Small intestine (tissue), 7 donors: Measurements from ENCODE around the gene RPA1. TPM values are rescaled to one million over a fixed set of nuclear protein-coding genes. Genes with fewer than 3 reads are reported as not detected.
"Not testable (repeated sequence)": the region's sequence is repeated elsewhere in the genome, so short reads cannot be mapped to it uniquely, and the experiment has no call there.

Source experiments
- DNase-seq, 2 donors: peaks; one replicate each; pipeline versions ENCODE4 v3.0.0 to v3.0.0-alpha.2; 2013
- FAIRE-seq: peaks from 2 replicates; lab custom pipeline; 2012; peaks lifted over from hg19 to GRCh38; lab: Jason Lieb, UNC
- H3K27ac ChIP-seq, 3 donors: one replicate each; pipeline ENCODE4 v1.5.1; 2013; ENCODE audit warnings: low read length in 2 of 3, mild to moderate bottlenecking in 2 of 3, control low read depth in 1 of 3, inconsistent platforms in 1 of 3, low read depth in 1 of 3, moderate library complexity in 1 of 3
- H3K27me3 ChIP-seq, 3 donors: one replicate each; pipeline ENCODE4 v1.6.1; 2013; ENCODE audit warnings: low read length in 3 of 3, inconsistent platforms in 1 of 3; ENCODE audit not compliant: control insufficient read depth in 3 of 3, insufficient read depth in 3 of 3
- H3K36me3 ChIP-seq, 3 donors: one replicate each; pipeline ENCODE4 v1.6.1; 2013; ENCODE audit warnings: low read length in 3 of 3, inconsistent platforms in 1 of 3, low read depth in 1 of 3, mild to moderate bottlenecking in 1 of 3, moderate library complexity in 1 of 3; ENCODE audit not compliant: control insufficient read depth in 3 of 3, insufficient read depth in 2 of 3
- H3K4me1 ChIP-seq, 3 donors: one replicate each; pipeline ENCODE4 v1.6.1; 2013; ENCODE audit warnings: low read length in 2 of 3, inconsistent platforms in 1 of 3, low read depth in 1 of 3, mild to moderate bottlenecking in 1 of 3, moderate library complexity in 1 of 3; ENCODE audit not compliant: control insufficient read depth in 3 of 3, insufficient read depth in 2 of 3
- H3K4me3 ChIP-seq, 3 donors: one replicate each; pipeline ENCODE4 v1.5.1; 2013; ENCODE audit warnings: low read length in 3 of 3, control low read depth in 1 of 3, inconsistent platforms in 1 of 3, low read depth in 1 of 3, mild to moderate bottlenecking in 1 of 3, moderate library complexity in 1 of 3
- H3K9me3 ChIP-seq, 2 donors: one replicate each; pipeline ENCODE4 v1.6.1; 2013; ENCODE audit warnings: low read depth in 1 of 2, low read length in 1 of 2; ENCODE audit not compliant: control insufficient read depth in 2 of 2, insufficient read depth in 1 of 2
- WGBS, 3 donors: extraction: QIAGEN DNeasy Blood & Tissue Kit; methylation state at CpG; one replicate each; pipeline ENCODE4 v1.1.7; 2013; 5-methylcytosine and 5-hydroxymethylcytosine counted together
- polyA plus RNA-seq, 4 donors: library from polyadenylated mRNA; stranded (reverse) in 3 of 4; unstranded in 1 of 4; fragments of 200-250 nt in 3 of 4; fragments of 120-200 nt in 1 of 4; gene quantifications; one replicate each; pipeline versions ENCODE4 v1.2.1 to v1.2.3, GENCODE V29; 2013
- donor health status: healthy with polysubstance abuse.
- donor health status: control.
- donor health status: control.
- donor health status: Bipolar disorder and iron deficiency.
- donor health status: healthy.

The RPA1 gene
- polyA plus RNA-seq, 4 donors, result 21.2 to 68.8 (median 27.3) TPM

- H3K4me1 ChIP-seq, result no peaks in the 10 kb centered on the region
- no peaks in the 10 kb centered on the region for H3K27me3 ChIP-seq
- no peak overlapping the region for H3K4me3 ChIP-seq
- no peak overlapping the region for H3K27ac ChIP-seq
- 90 to 96% (median 93%) methylated on average over 14 of the region's 14 CpGs for WGBS, 3 donors
- DNase-seq (no peak), FAIRE-seq (no peak)
- H3K9me3 ChIP-seq, result peaks cover 0 to 14% of the 10 kb centered on the region in 2 donors
- H3K36me3 ChIP-seq, result peaks cover 18 to 69% (median 34%) of the 10 kb centered on the region in 3 donors
These were observed 58.9 kb downstream of the RPA1 start for GRCh38 chr17:1888741-1889140.

- H3K27me3 ChIP-seq, result no peaks in the 10 kb centered on the region
- H3K4me1 ChIP-seq, result no peaks in the 10 kb centered on the region
- no peak overlapping the region for H3K27ac ChIP-seq
- peaks cover 15 to 65% (median 20%) of the 10 kb centered on the region in 3 donors for H3K36me3 ChIP-seq
- H3K4me3 ChIP-seq, result no peak overlapping the region
- no peak for FAIRE-seq
- peaks cover 0 to 8% of the 10 kb centered on the region in 2 donors for H3K9me3 ChIP-seq
- no peak for DNase-seq
- WGBS, 3 donors, result 83 to 87% (median 86%) methylated on average over 15 of the region's 15 CpGs
These were observed 61.1 kb downstream of the RPA1 start for GRCh38 chr17:1890758-1891450.

- Histone ChIP-seq H3K9me3 (no peaks in the 10 kb centered on the region), H3K36me3 (peaks cover 10 to 58% (median 30%) of the 10 kb centered on the region in 3 donors), H3K4me1 (no peaks in the 10 kb centered on the region), H3K27ac (no peak overlapping the region), H3K4me3 (no peak overlapping the region), H3K27me3 (no peaks in the 10 kb centered on the region)
- no peak for DNase-seq
- FAIRE-seq, result no peak
- 95 to 98% (median 96%) methylated on average over 7 of the region's 7 CpGs for WGBS, 3 donors
These were observed 65.0 kb downstream of the RPA1 start for GRCh38 chr17:1894753-1895339.

GRCh38 chr17:1895479-1895878, 65.7 kb downstream of the RPA1 start:
- FAIRE-seq, H3K27ac ChIP-seq, H3K27me3 ChIP-seq, H3K4me1 ChIP-seq, H3K4me3 ChIP-seq, H3K9me3 ChIP-seq, DNase-seq: not testable (repeated sequence)
- WGBS, 3 donors, result 93 to 98% (median 95%) methylated on average over 11 of the region's 11 CpGs
- H3K36me3 ChIP-seq, result peaks cover 10 to 53% (median 30%) of the 10 kb centered on the region in 3 donors

DNA sequence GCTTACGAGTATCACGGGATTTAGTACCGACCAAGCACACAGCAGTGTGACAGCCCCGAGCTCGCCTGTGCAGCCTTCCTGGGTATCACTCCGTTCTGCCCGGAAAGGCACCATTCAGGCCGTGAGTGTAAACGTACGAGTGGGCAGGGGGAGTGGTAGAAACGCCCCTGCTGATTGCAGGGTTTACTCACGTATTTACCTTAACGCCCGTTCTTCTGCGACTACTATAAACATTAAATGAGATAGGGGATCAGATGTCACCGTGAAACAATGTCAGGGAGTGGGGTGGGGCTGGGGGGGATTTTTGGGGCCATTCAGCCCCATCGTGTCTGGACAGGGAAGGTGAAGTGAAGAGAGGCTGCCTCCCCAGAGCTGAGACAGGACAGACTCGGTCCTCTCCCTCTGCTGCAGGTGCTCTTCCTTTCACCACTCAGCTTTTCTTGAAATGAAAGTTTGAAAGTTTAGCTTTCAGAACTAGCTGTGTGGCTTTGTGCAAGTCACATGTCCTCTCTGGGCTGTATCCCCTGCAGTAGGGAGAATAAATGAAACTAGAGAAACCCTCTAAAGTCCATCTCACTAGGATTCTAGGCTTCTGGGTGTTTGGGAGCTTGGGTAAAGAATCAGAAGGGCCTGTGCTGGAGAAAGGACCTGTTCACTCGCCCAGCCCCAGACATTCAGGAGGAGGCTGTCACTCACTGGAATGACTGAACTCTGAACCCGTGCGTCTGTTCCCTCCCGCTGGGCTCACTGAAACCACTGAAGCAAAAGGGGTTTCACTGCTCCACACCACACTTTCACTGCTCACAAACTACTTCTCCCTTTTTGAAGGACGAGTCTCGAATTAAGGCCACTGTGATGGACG, 66.7 kb downstream of the RPA1 start:
- no peak for DNase-seq
- no peak for FAIRE-seq
- H3K4me1 ChIP-seq, result no peaks in the 10 kb centered on the region
- no peaks in the 10 kb centered on the region for H3K9me3 ChIP-seq
- H3K36me3 ChIP-seq, result peaks cover 10 to 48% (median 24%) of the 10 kb centered on the region in 3 donors
- H3K27ac ChIP-seq, result no peak overlapping the region
- H3K27me3 ChIP-seq, result no peaks in the 10 kb centered on the region
- 85 to 90% (median 87%) methylated on average over 25 of the region's 25 CpGs for WGBS, 3 donors
- no peak overlapping the region for H3K4me3 ChIP-seq

DNA sequence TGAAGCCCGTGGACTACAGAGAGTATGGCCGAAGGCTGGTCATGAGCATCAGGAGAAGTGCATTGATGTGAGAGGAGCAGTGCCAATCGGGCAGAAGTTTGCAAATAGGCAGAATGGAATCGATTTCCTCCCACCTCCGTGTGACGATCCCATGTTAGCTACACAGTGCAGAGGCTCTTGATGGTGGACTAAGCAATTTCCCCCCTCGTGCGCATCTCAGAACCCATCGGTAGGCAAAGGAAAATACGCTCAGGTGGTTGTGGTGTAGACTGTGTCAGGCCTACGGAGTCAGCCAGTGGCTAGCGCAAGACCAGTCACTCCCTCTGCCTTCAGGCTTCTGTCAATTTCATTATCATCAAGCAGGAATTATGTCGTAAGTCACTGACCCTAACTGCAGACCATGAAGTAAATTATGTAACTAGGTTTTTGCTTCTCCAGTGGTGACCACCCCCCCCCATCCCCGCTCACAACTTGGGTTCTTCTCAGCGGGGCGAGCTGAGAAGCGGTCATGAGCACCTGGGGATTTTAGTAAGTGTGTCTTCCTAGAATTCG, 67.4 kb downstream of the RPA1 start:
- Histone ChIP-seq H3K27me3 (no peaks in the 10 kb centered on the region), H3K27ac (no peak overlapping the region), H3K4me3 (no peak overlapping the region), H3K4me1 (no peaks in the 10 kb centered on the region), H3K36me3 (peaks cover 10 to 43% (median 24%) of the 10 kb centered on the region in 3 donors), H3K9me3 (no peaks in the 10 kb centered on the region)
- WGBS, 3 donors, result 83 to 90% (median 83%) methylated on average over 18 of the region's 18 CpGs
- DNase-seq (no peak), FAIRE-seq (no peak)

DNA sequence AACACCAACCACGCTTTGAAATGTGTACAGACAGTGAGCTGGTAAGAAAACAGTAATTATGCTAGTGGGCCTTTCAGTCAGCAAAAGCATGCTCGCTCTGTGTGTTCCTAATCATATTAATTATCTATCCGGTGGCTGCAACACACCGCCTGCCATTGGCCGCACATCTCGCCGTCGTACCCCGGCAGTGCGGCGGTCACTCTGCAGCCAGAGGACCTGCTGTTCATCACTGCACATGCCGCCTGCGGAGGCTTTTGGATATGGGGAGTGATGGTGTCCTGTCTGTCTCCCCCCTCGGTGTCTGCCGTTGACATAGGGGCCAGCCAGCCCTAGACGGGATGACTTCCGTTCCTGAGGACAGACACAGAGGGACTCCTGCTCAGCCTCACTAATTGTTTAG, 68.5 kb downstream of the RPA1 start:
- no peaks in the 10 kb centered on the region for H3K27me3 ChIP-seq
- H3K27ac ChIP-seq, result no peak overlapping the region
- no peaks in the 10 kb centered on the region for H3K4me1 ChIP-seq
- H3K36me3 ChIP-seq, result peaks cover 7 to 41% (median 24%) of the 10 kb centered on the region in 3 donors
- H3K4me3 ChIP-seq, result no peak overlapping the region
- H3K9me3 ChIP-seq, result no peaks in the 10 kb centered on the region
- DNase-seq (no peak), FAIRE-seq (no peak)
- 89 to 98% (median 94%) methylated on average over 17 of the region's 17 CpGs for WGBS, 3 donors

DNA sequence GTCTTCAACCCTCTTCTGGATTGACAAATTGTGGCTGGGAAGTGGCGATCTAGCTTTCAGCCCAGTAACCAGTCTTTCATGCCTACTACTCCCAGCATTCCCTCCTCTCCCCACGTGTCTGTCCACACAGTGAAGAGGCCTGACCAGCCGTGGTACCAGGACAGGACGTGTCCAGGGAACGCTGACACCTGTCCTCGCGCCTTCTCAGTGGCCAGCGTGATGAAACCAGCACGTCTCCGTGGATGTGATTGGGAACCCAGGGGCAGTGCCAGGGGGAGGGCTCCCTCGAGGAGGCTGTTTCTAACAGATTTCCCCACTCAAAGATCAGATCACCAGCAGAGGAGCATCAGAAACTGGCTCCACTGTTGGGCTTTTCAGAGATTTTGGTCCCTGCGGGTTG, 69.1 kb downstream of the RPA1 start:
- Histone ChIP-seq H3K9me3 (no peaks in the 10 kb centered on the region), H3K4me1 (no peaks in the 10 kb centered on the region), H3K4me3 (no peak overlapping the region), H3K27ac (no peak overlapping the region), H3K36me3 (peaks cover 7 to 38% (median 24%) of the 10 kb centered on the region in 3 donors), H3K27me3 (peaks cover 0 to 1% (median 0%) of the 10 kb centered on the region in 3 donors)
- DNase-seq (no peak), FAIRE-seq (no peak)
- WGBS, 3 donors, result 91 to 96% (median 95%) methylated on average over 12 of the region's 12 CpGs
